K562 treated with DMSO at 1 percent for 12 hours (cell line): ENCODE data around the gene RGS21. TPM values are rescaled to one million over a fixed set of nuclear protein-coding genes. Genes with fewer than 3 reads are reported as not detected.

ENCODE experiments used
- total RNA-seq: library from RNA; unstranded; fragments of 300-600 nt; gene quantifications from 2 replicates; pipeline ENCODE4 v1.2.3, GENCODE V29; 2022; ENCODE audit not compliant: insufficient read depth

Gene RGS21, protein sequence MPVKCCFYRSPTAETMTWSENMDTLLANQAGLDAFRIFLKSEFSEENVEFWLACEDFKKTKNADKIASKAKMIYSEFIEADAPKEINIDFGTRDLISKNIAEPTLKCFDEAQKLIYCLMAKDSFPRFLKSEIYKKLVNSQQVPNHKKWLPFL
- not detected in 2 replicates for total RNA-seq

DNA sequence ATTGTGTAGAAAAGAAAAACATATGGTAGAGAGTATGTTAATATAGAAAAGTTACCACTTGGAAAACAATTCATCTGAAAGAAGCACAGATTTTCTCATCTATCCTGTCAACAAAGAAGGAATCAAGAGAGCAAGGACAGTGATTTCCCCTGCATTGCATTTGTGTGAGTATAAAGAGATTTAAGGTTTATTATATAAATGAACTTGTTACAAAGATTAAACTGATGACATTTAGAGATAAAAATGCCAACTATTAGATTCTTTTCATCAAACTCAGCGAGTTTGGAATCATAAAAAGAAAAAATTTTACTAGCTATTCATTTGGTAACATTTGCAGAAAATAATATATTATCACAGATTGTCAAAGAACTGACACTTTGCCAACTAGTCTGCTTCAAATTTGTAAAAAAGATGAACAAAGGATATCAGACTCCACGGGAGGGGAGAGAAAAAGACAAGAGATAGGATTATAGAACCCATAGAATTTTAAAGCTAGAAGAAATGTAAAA lies at the start of gene RGS21:
Gene RGS21, plus strand, starts transcription at position 51 of the 509 bp plus-strand sequence. CDS start 26,045 bp downstream, outside the sequence.

Other genes starting within 250 kb of the RGS21 start
- not detected in 2 replicates for gene RGS18, start 158.5 kb upstream of the RGS21 start, total RNA-seq